A549 (cell line): ENCODE results near the gene NFAM1. TPM values are rescaled to one million over a fixed set of nuclear protein-coding genes. Genes with fewer than 3 reads are reported as not detected.
A peak's percentile ranks its signal among the peaks of the same experiment; 100 is the strongest.

Experiments
- ATAC-seq, 2 experiments: fragments of 200-7000 bp in 1 of 2; fragments of >200 bp in 1 of 2; cut with Nextera tagmentation in 1 of 2; cut with Tn5 transposase in 1 of 2; 3 replicates each; pipeline versions ENCODE4 v1.8.0 to v1.9.1; 2018 to 2020; ENCODE audit warnings: mild to moderate bottlenecking in 1 of 2, moderate library complexity in 1 of 2
- CTCF ChIA-PET: fragments of 300-600 bp; sonication (Branson Sonifier 250); formaldehyde crosslinking; extraction: SDS; loops from one replicate; lab custom pipeline; 2021; ENCODE audit warnings: antibody characterized with exemption, inconsistent platforms; lab: Yijun Ruan, JAX
- POLR2A ChIA-PET: fragments of 350-600 bp; formaldehyde crosslinking; extraction: SDS; loops from one replicate; lab custom pipeline; 2021; ENCODE audit warnings: antibody characterized with exemption, inconsistent platforms; lab: Yijun Ruan, JAX
- DNase-seq, 2 experiments: peaks; one replicate each; pipeline versions ENCODE4 v3.0.0 to v3.0.0-alpha.2; 2011 to 2016; ENCODE audit warnings: low read depth in 1 of 2, low spot score in 1 of 2
- FAIRE-seq: peaks from 2 replicates; lab custom pipeline; 2011; peaks lifted over from hg19 to GRCh38; lab: Jason Lieb, UNC
- H3K27ac ChIP-seq, 2 experiments: fragments of >200 bp; sonication (Bioruptor Twin); formaldehyde crosslinking; 3 replicates each; pipeline ENCODE4 v1.5.1; 2016 to 2017
- H3K4me1 ChIP-seq: fragments of >200 bp; sonication (Bioruptor Twin); formaldehyde crosslinking; 3 replicates; pipeline ENCODE4 v1.6.1; 2016
- H3K4me2 ChIP-seq: fragments of >200 bp; sonication (Bioruptor Twin); formaldehyde crosslinking; 3 replicates; pipeline ENCODE4 v1.6.1; 2016
- H3K4me3 ChIP-seq: fragments of >200 bp; sonication (Bioruptor Twin); formaldehyde crosslinking; 3 replicates; pipeline ENCODE4 v1.5.1; 2016
- H3K9me3 ChIP-seq: fragments of >200 bp; sonication (Bioruptor Twin); formaldehyde crosslinking; 3 replicates; pipeline ENCODE4 v1.6.1; 2016
- BCL3 ChIP-seq: fragments of >200 bp; sonication (Bioruptor Twin); formaldehyde crosslinking; IDR thresholded peaks from 3 replicates; pipeline ENCODE4 v1.6.1; 2016
- CBX8 ChIP-seq: fragments of 200-600 bp; sonication (generic); IDR thresholded peaks from 2 replicates; pipeline ENCODE4 v1.6.1; 2016
- CEBPB ChIP-seq, 2 experiments: fragments of >200 bp in 1 of 2; sonication (Bioruptor Twin) in 1 of 2; formaldehyde crosslinking in 1 of 2; IDR thresholded peaks; 2 replicates each; pipeline ENCODE4 v1.6.1; 2012 to 2016
- CHD4 ChIP-seq: fragments of 200-600 bp; sonication (generic); IDR thresholded peaks from 2 replicates; pipeline ENCODE4 v1.6.1; 2016; ENCODE audit warnings: antibody characterized with exemption, mild to moderate bottlenecking, borderline replicate concordance
- CTCF ChIP-seq: fragments of >200 bp; sonication (Bioruptor Twin); formaldehyde crosslinking; IDR thresholded peaks from 3 replicates; pipeline ENCODE4 v1.5.1; 2016
- EHMT2 ChIP-seq: fragments of 200-600 bp; sonication (generic); IDR thresholded peaks from 2 replicates; pipeline ENCODE4 v1.6.1; 2016; ENCODE audit warnings: antibody characterized with exemption, low read depth, mild to moderate bottlenecking, moderate library complexity
- EP300 ChIP-seq, 2 experiments: fragments of >200 bp; sonication (Bioruptor Twin); formaldehyde crosslinking; IDR thresholded peaks; 2 replicates in 1 of 2; 3 replicates in 1 of 2; pipeline ENCODE4 v1.6.1; 2016 to 2017
- FOSL2 ChIP-seq, 2 experiments: fragments of 450-650 bp in 1 of 2; fragments of >200 bp in 1 of 2; sonication (Bioruptor Twin) in 1 of 2; formaldehyde crosslinking; IDR thresholded peaks; 2 replicates each; pipeline versions ENCODE4 v1.5.0 to v1.6.1; 2016 to 2020; ENCODE audit warnings: mild to moderate bottlenecking in 1 of 2, moderate library complexity in 1 of 2
- FOXS1 ChIP-seq: fragments of 250-450 bp; sonication (Bioruptor Pico); IDR thresholded peaks from 2 replicates; pipeline ENCODE4 v1.5.0; 2020; ENCODE audit warnings: mild to moderate bottlenecking, moderate library complexity
- GATA3 ChIP-seq: IDR thresholded peaks from 2 replicates; pipeline ENCODE4 v1.6.1; 2012; ENCODE audit warnings: borderline replicate concordance
- HEYL ChIP-seq: fragments of 250-450 bp; sonication (Bioruptor Pico); IDR thresholded peaks from 2 replicates; pipeline ENCODE4 v1.8.0; 2021; ENCODE audit warnings: mild to moderate bottlenecking, moderate library complexity
- HOXA7 ChIP-seq: fragments of 250-450 bp; sonication (Bioruptor Pico); IDR thresholded peaks from 2 replicates; pipeline ENCODE4 v1.5.0; 2020; ENCODE audit warnings: mild to moderate bottlenecking, moderate library complexity
- HOXB13 ChIP-seq: fragments of 250-450 bp; sonication (Bioruptor Pico); IDR thresholded peaks from 2 replicates; pipeline ENCODE4 v1.5.0; 2020; ENCODE audit warnings: low read depth, mild to moderate bottlenecking, moderate library complexity
- JUN ChIP-seq, 2 experiments: fragments of >200 bp; sonication (Bioruptor Twin); formaldehyde crosslinking; IDR thresholded peaks; 2 replicates in 1 of 2; 3 replicates in 1 of 2; pipeline ENCODE4 v1.6.1; 2016 to 2017
- KDM5A ChIP-seq: fragments of 200-600 bp; sonication (generic); IDR thresholded peaks from 2 replicates; pipeline ENCODE4 v1.6.1; 2016; ENCODE audit warnings: antibody characterized with exemption, mild to moderate bottlenecking
- NFE2L2 ChIP-seq: fragments of 150-350 bp; conservative IDR thresholded peaks from 2 replicates; pipeline ENCODE4 v1.6.1; 2014; ENCODE audit warnings: low read length
- NPAS2 ChIP-seq: fragments of 250-450 bp; sonication (Bioruptor Pico); IDR thresholded peaks from 2 replicates; pipeline ENCODE4 v1.8.0; 2022; ENCODE audit warnings: mild to moderate bottlenecking, moderate library complexity, borderline replicate concordance
- NR3C1 ChIP-seq: fragments of >200 bp; sonication (Bioruptor Twin); formaldehyde crosslinking; IDR thresholded peaks from 3 replicates; pipeline ENCODE4 v1.6.1; 2017
- PHF8 ChIP-seq: fragments of 200-600 bp; sonication (generic); IDR thresholded peaks from 2 replicates; pipeline ENCODE4 v1.6.1; 2016; ENCODE audit warnings: low read depth, mild to moderate bottlenecking, antibody characterized with exemption, moderate library complexity, borderline replicate concordance
- POLR2A ChIP-seq: IDR thresholded peaks from 2 replicates; pipeline ENCODE4 v1.6.1; 2012; ENCODE audit warnings: mild to moderate bottlenecking, low read length
- POLR2AphosphoS2 ChIP-seq: conservative IDR thresholded peaks from 2 replicates; pipeline ENCODE4 v1.6.1; 2012; ENCODE audit warnings: low read length, improper control_type of control experiment, inconsistent platforms
- RCOR1 ChIP-seq: fragments of 150-350 bp; IDR thresholded peaks from 2 replicates; pipeline ENCODE4 v1.6.1; 2014; ENCODE audit warnings: antibody characterized with exemption, low read length, low read depth
- RNF2 ChIP-seq: fragments of 200-600 bp; sonication (generic); IDR thresholded peaks from 2 replicates; pipeline ENCODE4 v1.6.1; 2016; ENCODE audit warnings: low read depth, mild to moderate bottlenecking, antibody characterized with exemption, moderate library complexity, borderline replicate concordance
- SMC3 ChIP-seq: fragments of >200 bp; sonication (Bioruptor Twin); formaldehyde crosslinking; IDR thresholded peaks from 3 replicates; pipeline ENCODE4 v1.6.1; 2018; ENCODE audit warnings: inconsistent platforms
- TP53 ChIP-seq: fragments of 250-450 bp; sonication (Bioruptor Pico); IDR thresholded peaks from 2 replicates; pipeline ENCODE4 v1.5.0; 2021; ENCODE audit warnings: mild to moderate bottlenecking, moderate library complexity
- ZFP36 ChIP-seq: fragments of 450-650 bp; IDR thresholded peaks from 2 replicates; pipeline ENCODE4 v1.6.1; 2014; ENCODE audit warnings: borderline replicate concordance; ENCODE audit not compliant: partially characterized antibody
- ZNF302 ChIP-seq: fragments of 250-450 bp; sonication (Bioruptor Pico); IDR thresholded peaks from 2 replicates; pipeline ENCODE4 v1.9.0; 2021; ENCODE audit warnings: inconsistent platforms, mild to moderate bottlenecking, moderate library complexity
- WGBS: methylation state at CpG from one replicate; pipeline ENCODE4 v1.1.6; 2017; ENCODE audit errors: missing lambda C conversion rate; 5-methylcytosine and 5-hydroxymethylcytosine counted together
- polyA plus RNA-seq, 4 experiments: library from polyadenylated mRNA; depleted of rRNA in 3 of 4; stranded (reverse); fragments of >200 nt; fragmentation: RNase III in 1 of 4; extraction: RNeasy Plus Mini Kit Qiagen cat#74134 plus additional on column Dnase treatment in 1 of 4; gene quantifications; 2 replicates in 3 of 4; 3 replicates in 1 of 4; pipeline ENCODE4 v1.2.3, GENCODE V29; 2011 to 2017

Gene NFAM1
- polyA plus RNA-seq, 2 of the 4 experiments (the other 2 are of a cell fraction) = not detected

- Histone ChIP-seq H3K9me3 (no peaks in the 10 kb centered on the region), H3K4me3 (no peak overlapping the region), H3K4me2 (no peak overlapping the region), H3K4me1 (peaks cover 9% of the 10 kb centered on the region; the same call in 2 of the 3 replicates), H3K27ac (no peak overlapping the region)
- 67% methylated on average over 8 of the region's 8 CpGs for WGBS
- ATAC-seq = no peak
- no peak for DNase-seq
- FAIRE-seq = no peak
- ChIA-PET CTCF (interaction anchor here (1.1 kb wide), 1 partner anchor 177 kb away, joined by 3 read pairs; no protein-coding TSS in a partner anchor), POLR2A (interaction anchor here (1.6 kb wide), 1 partner anchor 22 kb away, joined by 4 read pairs; no protein-coding TSS in a partner anchor)
- TF ChIP-seq RCOR1 (no peak), POLR2A (no peak), HEYL (CRISPR knock-in tag) (no peak), CEBPB (IDR thresholded peaks at IDR 0.05) (no peak), PHF8 (no peak), HOXB13 (CRISPR knock-in tag) (no peak), FOSL2 (IDR thresholded peaks at IDR 0.05) (no peak), FOSL2 (CRISPR knock-in tag; IDR thresholded peaks at IDR 0.05) (no peak), EP300 (IDR thresholded peaks at IDR 0.05) (no peak), EHMT2 (no peak), CHD4 (no peak), NR3C1 (no peak), BCL3 (no peak), ZNF302 (CRISPR knock-in tag) (no peak), KDM5A (no peak), NFE2L2 (no peak), SMC3 (no peak), POLR2AphosphoS2 (no peak), ZFP36 (no peak)
Observed at GRCh38 chr22:42346722-42347121, 85.5 kb downstream of the NFAM1 start.

- 83% methylated on average over 2 of the region's 4 CpGs for WGBS
- TF ChIP-seq CBX8 (no peak), JUN (IDR thresholded peaks at IDR 0.05) (no peak), CTCF (no peak)
- Histone ChIP-seq H3K9me3 (no peaks in the 10 kb centered on the region), H3K4me1 (peaks cover 9% of the 10 kb centered on the region; the same call in 2 of the 3 replicates), H3K27ac (no peak overlapping the region), H3K4me2 (no peak overlapping the region), H3K4me3 (no peak overlapping the region)
- ATAC-seq (no peak), FAIRE-seq (no peak), DNase-seq (no peak)
- CTCF ChIA-PET = interaction anchor here (0.9 to 1.2 kb wide), 3 partner anchors 9 to 176 kb away, joined by 3 read pairs; no protein-coding TSS in a partner anchor
- POLR2A ChIA-PET = no interaction called here
Observed at GRCh38 chr22:42345458-42345857, 86.7 kb downstream of the NFAM1 start.

GRCh38 chr22:42344361-42344905, 87.8 kb downstream of the NFAM1 start:
- POLR2A ChIA-PET = no interaction called here
- peak overlapping the region; percentile 71 for H3K4me3 ChIP-seq
- H3K9me3 ChIP-seq = no peaks in the 10 kb centered on the region
- FAIRE-seq = no peak
- H3K4me2 ChIP-seq = peak overlapping the region; percentile 72
- H3K4me1 ChIP-seq = peaks cover 9% of the 10 kb centered on the region; the same call in 2 of the 3 replicates
- CTCF ChIA-PET = interaction anchor here (1.2 kb wide), 1 partner anchor 92 kb away, joined by 3 read pairs; no protein-coding TSS in a partner anchor
- 75% methylated on average over 19 of the region's 31 CpGs for WGBS
- no peak for DNase-seq
- ATAC-seq = 0 out of 6 replicates have a peak, but pooled peaks of 1 of the 2 experiments have one; percentile 11
- no peak for TF ChIP-seq GATA3
- TF ChIP-seq RNF2 = no peak
- no peak for TF ChIP-seq HOXA7 (CRISPR knock-in tag)
- TF ChIP-seq TP53 (CRISPR knock-in tag) = no peak
- TF ChIP-seq CTCF = no peak
- no peak for TF ChIP-seq FOXS1
- TF ChIP-seq RCOR1 = no peak
- TF ChIP-seq NPAS2 (CRISPR knock-in tag) = no peak
- peak overlapping the region; percentile 73 to 97 for H3K27ac ChIP-seq
